K562 (cell line): ENCODE data around the gene HPGDS.
"Not testable (repeated sequence)": the region's sequence is repeated elsewhere in the genome, so short reads cannot be mapped to it uniquely, and the experiment has no call there.

Experiments
- HMG20B ChIP-seq: fragments of 250-450 bp; sonication (Bioruptor Pico); IDR thresholded peaks from 2 replicates; pipeline ENCODE4 v1.5.0; 2021; ENCODE audit warnings: mild to moderate bottlenecking
- YY1 ChIP-seq, 3 experiments: IDR thresholded peaks; 2 replicates each; pipeline ENCODE4 v1.6.1; 2011; ENCODE audit warnings: low read length in 2 of 3, mild to moderate bottlenecking in 2 of 3, moderate library complexity in 2 of 3, borderline replicate concordance in 1 of 3, control low read depth in 1 of 3, low read depth in 1 of 3; ENCODE audit not compliant: insufficient read depth in 3 of 3, insufficient replicate concordance in 2 of 3, control insufficient read depth in 1 of 3, insufficient read length in 1 of 3; ENCODE audit errors: extremely low read depth in 1 of 3
- ZNF644 ChIP-seq: fragments of 200-800 bp; sonication (Bioruptor generic); IDR thresholded peaks from 2 replicates; pipeline ENCODE4 v1.6.1; 2016; ENCODE audit warnings: low read depth, missing genetic modification characterization, missing compliant biosample characterization

- TF ChIP-seq YY1 (IDR thresholded peaks at IDR 0.05; ENCODE audit: borderline replicate concordance in 1 of 3, control insufficient read depth in 1 of 3, extremely low read depth in 1 of 3, insufficient read depth in 3 of 3, insufficient read length in 1 of 3, insufficient replicate concordance in 2 of 3, low read depth in 1 of 3, low read length in 2 of 3); HMG20B (CRISPR knock-in tag); ZNF644: not testable (repeated sequence)
Observed at GRCh38 chr4:94387965-94388364, 45.3 kb upstream of the HPGDS start.
